Stimulated activated CD4-positive, alpha-beta T cell treated with anti-CD3 and anti-CD28 coated beads, Interleukin-1b, Interleukin-23, amount 100 ng/mL, for 48 hours (primary cell): ENCODE results near the gene PIM3.

Source experiments
- DNase-seq: peaks from one replicate; pipeline ENCODE4 v3.0.0-alpha.2; 2020

Gene PIM3

GRCh38 chr22:49943771-49944398 lies 16.7 kb upstream of the PIM3 start:
- no peak for DNase-seq

GRCh38 chr22:49944399-49944891 lies 16.1 kb upstream of the PIM3 start:
- no peak for DNase-seq

- peak; percentile 74 for DNase-seq
These were observed 15.4 kb upstream of the PIM3 start for GRCh38 chr22:49945042-49945794.

- DNase-seq, result no peak
These were observed 13.8 kb upstream of the PIM3 start for GRCh38 chr22:49946612-49947295.

GRCh38 chr22:49947296-49947622 lies 13.3 kb upstream of the PIM3 start:
- no peak for DNase-seq

GRCh38 chr22:49948116-49948957 lies 12.2 kb upstream of the PIM3 start:
- no peak for DNase-seq

GRCh38 chr22:49948958-49949913 lies 11.3 kb upstream of the PIM3 start:
- no peak for DNase-seq

GRCh38 chr22:49949914-49950292 lies 10.7 kb upstream of the PIM3 start:
- DNase-seq, result no peak

GRCh38 chr22:49950396-49950994 lies 10.1 kb upstream of the PIM3 start:
- DNase-seq, result no peak

GRCh38 chr22:49951000-49951677 lies 9.4 kb upstream of the PIM3 start:
- no peak for DNase-seq

- no peak for DNase-seq
These were observed 8.9 kb upstream of the PIM3 start for GRCh38 chr22:49951678-49951985.

GRCh38 chr22:49951986-49952896 lies 8.3 kb upstream of the PIM3 start:
- DNase-seq, result no peak

- DNase-seq, result no peak
These were observed 7.4 kb upstream of the PIM3 start for GRCh38 chr22:49953027-49953679.

- DNase-seq, result no peak
These were observed 6.8 kb upstream of the PIM3 start for GRCh38 chr22:49953680-49954344.

- no peak for DNase-seq
These were observed 6.2 kb upstream of the PIM3 start for GRCh38 chr22:49954354-49954753.

GRCh38 chr22:49954991-49955580 lies 5.5 kb upstream of the PIM3 start:
- no peak for DNase-seq

- DNase-seq, result no peak
These were observed 4.8 kb upstream of the PIM3 start for GRCh38 chr22:49955581-49956417.

- DNase-seq, result no peak
These were observed 4.2 kb upstream of the PIM3 start for GRCh38 chr22:49956418-49956770.
